ENCODE results near the gene HYAL4.

DNA sequence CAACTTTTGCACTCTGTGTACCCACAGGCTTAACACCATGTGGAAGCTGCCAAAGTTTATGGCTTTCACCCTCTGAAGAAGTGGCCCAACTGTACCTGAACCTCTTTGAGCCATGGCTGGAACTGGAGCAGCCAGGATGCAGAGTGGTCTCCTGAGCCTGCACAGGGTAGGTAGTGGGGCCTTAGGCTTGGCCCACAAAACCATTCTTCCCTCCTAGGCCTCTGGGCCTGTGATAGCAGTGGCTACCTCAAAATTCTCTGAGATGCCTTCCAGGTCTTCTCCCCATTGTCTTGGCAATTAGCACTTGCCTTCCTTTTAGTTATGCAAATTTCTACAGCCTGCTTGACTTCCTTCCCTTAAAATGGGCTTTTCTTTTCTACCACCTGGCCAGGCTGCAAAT lies 60.7 kb downstream of the HYAL4 start:
- TF ChIP-seq CTCF (IDR thresholded peaks at IDR 0.05) (no peak), YY1 (IDR thresholded peaks at IDR 0.05; ENCODE audit: low read depth) (no peak)

All from SK-N-SH (cell line).